HG03342 (cell line): ENCODE data around the gene R3HDM4.

Experiments used
- ATAC-seq: cut with Tn5 transposase; IDR thresholded peaks from one replicate; pipeline ENCODE4 v1.9.1; 2021; ENCODE audit warnings: mild to moderate bottlenecking, moderate library complexity; ENCODE audit not compliant: unreplicated experiment

R3HDM4 gene

DNA sequence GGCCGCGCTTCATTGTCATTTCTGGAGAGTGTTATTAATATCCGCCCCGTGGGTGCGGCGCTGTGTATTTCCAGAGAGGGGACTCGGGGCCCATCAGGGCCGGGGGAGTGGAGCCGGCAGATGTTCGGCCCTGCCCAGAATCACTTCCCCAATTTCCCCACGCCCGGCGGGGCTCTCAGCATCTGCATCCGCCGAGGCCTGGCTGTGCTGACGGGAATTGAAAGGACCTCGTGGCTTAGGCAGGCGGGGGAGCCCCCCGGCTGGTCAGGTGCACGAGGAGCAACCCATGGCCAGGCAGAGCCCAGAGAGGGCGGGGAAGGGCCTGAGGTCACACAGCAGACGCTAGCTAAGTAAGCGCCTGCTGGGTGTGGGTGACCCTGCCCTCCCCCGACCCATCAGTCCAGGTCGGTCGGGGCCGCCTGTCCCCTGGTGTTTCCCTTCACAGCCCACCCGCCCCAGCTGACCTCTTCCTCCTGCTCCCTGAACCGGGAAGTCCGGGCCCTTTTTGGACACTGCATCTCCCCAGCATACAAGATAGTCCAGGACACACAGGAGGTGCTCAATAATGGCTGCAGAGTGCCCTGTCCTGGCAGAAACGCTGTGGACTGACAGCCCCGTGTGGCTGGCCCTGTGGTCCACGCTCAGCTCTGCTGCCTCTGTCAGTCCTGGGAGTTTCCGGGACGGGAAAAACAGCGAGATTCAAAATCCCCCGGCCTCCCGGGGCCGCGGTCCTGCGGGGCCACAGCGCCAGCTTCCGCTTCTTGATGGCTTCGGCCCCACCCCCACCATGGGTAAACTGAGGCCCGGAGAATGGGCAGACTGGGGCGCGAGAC, 34.9 kb upstream of the R3HDM4 start:
- ATAC-seq = peak; percentile 54

DNA sequence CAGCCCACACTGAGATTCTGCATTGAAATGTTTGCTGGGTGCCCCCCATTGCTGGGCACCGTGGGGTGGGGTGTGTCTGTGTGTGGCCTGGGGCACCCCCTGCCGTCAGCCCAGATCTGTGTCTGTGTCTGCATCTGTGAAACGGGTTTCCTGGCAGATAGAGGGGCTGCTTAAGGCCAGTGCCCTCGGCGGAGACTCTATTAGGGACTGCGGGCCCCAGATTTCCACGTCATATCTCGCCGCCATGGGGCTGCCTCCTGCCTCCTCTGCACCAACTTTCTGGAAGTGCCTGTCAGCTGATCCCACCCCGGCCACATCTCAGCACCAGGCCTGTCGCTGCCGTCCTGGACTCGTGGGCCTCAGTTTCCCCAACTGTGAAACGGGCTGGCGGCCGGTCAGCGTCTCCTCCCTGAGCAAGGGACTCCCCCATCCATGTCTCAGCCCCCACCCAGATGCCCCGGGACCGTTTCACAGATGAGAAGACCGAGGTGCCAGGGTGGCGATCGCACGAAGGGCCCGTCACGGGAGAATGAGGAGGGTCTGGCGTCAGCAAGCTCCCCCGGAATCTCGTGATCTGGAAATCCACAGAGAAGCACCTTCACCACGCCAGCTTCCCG, 34.2 kb upstream of the R3HDM4 start:
- ATAC-seq = peak; percentile 14

DNA sequence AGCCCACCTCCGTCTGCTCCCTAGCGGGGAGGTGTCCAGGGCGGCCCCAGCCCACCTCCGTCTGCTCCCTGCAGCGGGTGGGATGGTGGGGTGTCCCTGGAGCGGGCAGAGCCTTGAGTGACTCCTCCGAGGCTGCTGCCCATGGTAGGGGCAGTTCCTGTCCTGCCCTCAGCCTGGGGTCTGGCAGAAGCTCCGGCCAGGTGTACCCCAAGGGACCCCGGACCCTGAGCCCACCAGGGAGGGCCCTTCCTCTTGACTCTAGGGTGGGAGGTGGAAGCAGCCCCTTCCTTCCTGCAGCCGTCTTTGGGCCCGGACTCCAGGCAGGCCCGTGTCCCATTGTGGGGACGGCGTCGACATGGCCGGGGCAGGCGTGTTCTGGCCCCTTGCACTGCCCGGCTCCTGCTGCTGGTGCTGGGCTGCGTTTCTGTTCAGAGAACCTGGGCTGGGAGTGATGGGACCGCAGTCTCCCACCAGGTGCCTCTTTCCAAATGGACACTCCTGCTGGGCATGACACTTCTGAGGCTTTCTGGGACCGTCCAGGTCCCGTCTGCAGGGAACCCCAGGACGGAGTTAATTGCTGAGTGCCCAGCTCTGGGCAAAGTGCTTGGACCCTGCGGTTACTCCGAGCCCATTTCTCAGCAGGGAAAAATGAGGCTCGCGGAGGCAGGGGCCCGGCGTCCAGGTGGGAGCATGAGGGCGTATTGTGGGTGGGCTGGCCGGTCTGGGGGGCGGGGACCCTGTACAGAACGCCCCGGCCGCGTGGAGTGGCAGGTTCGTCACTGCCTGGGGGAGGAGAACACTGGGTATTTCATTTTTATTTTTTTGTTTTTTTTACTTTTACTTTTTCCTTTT, 32.6 kb upstream of the R3HDM4 start:
- ATAC-seq = no peak

DNA sequence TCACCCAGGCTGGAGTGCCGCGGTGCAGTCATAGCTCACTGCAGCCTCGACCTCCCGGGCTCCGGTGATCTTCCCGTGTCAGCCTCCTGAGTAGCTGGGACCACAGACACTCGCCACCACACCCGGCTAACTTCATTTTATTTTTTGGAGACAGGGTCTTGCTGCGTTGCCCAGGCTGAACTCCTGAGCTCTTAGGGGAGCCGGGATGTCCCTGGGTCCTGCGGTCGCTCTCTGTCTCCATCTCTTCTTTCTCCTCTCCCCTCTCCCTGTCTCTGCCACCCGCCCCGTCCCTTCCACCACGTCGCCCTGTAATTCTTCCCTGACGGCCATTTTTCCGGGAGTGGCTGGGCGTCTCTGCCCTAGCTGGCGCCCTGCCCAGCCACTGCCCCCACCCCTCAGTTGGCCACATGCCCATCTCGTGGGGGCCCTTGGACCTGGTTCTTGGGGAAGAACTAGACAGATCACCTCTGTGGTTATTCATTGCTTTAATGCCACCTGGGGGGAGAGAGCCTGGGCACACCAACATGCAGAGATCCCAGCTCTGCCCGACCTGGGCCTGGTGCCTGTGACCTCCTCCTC, 31.7 kb upstream of the R3HDM4 start:
- ATAC-seq = no peak

DNA sequence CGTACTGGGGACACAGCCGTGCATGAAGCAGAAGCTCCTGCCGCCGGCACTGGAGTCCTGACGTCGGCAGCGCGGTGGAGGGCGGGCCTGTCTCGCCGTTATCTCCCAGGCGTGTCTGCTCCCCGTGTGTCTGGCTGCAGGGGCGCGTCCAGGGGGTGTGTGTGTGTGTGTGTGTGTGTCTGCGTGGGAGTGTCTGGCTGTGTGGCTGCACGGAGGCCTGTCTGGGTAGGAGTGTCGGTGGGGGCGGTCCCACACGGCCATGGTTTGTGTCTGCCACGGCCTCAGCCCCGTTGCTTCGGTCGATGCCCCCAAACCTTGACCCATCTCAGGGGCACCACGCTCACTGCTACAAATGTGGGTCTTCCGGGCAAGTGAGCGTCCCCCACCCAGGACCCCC, 31.1 kb upstream of the R3HDM4 start:
- no peak for ATAC-seq

DNA sequence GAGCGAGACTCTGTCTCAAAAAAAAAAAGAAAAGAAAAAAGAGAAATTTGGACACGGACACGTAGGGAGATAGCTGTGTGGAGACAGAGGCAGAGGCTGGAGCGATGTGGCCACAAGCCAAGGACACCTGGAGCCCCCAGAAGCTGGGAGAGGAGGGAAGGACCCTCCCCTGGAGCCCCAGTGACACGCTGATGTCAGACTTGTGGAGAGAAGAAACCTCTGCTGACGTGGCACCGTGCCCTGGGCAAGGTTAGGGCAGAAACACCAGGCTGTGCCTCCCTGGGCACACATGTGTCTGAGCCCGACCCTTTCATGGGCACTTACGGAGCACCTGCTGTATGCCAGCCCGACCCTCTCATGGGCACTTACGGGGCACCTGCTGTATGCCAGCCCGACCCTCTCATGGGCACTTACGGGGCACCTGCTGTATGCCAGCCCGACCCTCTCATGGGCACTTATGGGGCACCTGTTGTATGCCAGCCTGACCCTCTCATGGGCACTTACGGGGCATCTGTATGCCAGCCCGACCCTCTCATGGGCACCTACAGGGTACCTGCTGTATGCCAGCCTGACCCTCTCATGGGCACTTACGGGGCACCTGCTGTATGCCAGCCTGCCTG, 30.6 kb upstream of the R3HDM4 start:
- no peak for ATAC-seq

DNA sequence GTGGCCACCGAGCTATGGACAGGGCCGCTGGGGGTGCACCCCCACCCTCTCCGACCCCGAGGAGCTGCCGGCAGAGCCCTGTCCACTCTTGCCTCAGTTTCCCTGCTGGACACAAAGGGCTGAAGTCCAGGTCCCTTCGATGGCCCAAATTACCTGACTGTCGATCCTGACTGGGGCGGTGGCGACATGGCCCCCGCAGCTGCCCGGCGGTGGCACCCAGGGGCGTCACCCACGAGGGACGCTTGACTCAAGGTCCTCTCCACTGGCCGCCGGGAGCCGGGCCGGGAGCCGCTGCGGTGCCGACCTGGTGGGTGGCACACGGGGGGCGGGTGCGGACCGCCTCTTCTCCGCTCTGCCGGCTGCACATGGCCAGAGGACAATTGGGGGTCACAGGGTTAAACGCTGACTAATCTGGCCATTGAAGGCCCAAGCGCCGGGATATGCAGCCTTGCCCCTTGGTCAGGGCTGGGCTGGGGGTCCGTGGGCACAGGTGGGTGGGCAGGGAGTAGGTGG, 29.2 kb upstream of the R3HDM4 start:
- ATAC-seq = no peak

DNA sequence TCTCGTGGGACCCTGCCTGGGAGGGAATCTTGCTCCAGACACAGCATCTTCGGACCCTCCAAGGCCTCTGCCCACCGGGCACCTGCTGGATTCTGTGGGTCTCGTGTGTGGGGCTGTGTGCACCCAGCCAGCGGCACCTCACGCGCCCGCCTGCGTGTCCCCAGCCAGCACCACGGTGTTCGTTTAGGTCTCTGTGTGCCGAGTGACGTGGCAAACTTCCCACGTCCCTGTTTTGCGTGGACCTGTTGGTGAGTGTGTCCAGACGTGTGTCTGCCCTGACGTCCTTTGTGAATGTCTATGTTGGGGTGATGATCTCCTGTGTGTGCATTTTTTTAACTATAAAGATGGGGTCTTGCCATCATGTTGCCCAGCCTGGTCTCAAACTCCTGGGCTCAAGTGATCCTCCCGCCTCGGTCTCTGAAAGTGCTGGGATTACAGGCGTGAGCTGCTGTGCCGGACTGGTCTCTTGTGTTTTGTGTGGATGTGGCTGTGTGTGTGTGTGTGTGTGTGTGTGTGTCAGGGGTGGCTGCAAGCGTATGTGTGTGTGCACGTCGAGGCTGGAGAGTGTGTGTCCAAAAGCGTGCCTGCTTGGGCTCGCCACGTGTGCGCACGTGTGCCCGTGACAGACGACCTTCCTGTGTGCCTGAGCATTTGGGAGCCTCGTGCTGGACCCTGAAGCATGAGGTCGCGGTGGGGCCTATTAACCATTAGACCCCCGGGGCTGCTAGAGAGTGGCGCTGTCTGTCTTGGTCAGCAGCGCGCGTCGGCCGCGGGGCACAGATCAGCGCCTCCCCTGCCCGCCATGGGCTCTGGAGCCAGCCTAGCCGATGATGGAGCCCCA, 28.5 kb upstream of the R3HDM4 start:
- ATAC-seq = no peak

DNA sequence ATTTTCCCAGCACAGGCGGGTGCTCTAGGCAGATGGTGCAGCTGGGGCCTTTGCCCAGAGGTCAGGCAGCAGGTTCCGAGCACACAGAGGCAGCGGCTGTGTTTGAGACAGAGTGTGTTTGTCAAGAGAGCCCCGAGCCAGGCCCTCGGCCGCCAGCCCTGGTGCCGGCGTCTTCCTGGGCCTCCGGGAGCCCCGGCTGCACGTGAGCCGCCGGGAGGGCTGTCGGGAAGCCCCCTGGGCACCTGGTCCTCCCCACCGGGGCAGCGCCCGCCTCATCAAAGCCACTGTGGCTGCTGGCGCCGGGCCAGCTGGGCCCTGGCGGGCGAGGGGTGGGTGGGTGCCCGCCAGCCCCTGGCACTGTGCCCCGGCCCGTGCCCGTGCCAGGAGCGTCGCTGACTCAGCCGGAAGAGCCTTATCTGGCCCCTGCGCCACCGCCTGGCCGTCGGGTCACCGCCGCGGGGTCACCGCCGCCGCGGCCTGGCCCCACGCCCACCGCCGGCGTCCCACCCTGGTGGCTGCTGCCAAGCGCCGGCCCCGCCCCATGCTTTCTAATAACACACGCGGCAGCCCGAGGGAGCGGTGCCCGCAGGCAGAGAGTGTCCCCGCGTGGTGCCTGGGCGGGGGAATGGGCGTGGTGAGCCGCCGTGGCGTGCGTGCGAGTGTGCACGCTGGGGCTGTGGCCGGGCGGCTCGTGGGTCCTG, 27.7 kb upstream of the R3HDM4 start:
- ATAC-seq = no peak

DNA sequence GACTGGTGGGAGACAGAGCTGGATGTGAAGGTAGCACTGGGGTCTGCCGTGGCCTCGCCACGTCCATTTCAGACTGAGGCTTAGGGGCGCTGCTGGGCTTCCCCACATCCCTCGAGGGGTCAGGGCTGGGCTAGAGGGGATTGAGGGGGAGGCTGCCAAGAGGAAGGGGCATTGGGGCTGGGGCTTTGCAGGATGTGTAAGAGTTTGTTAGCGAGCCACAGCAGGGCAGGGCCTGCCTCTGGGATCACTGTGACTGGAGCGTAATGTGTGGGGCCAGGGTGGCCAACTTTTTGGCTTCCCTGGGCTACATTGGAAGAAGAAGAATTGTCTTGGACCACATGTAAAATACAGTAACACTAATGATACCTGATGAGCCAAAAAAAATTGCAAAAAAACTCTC, 26.9 kb upstream of the R3HDM4 start:
- no peak for ATAC-seq

DNA sequence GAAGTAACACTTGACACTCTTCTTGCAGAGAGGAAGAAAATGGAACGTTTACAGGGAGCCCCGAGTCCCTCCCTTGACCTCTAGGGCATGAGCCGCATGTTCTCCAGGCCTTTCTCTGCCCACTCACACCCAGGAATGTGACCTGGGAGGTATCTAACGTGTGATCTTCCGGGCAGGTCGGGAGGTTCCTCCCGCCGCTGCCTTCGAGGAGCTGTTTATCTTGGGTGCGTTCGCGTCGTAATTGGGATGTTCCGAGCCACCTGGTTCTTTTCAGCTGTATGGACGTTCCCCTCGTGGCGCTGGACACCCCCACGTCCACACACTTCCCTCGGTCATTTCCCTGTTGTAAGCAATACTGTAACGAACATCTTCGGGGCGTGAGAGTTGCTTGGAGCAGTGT, 26.4 kb upstream of the R3HDM4 start:
- ATAC-seq = no peak

DNA sequence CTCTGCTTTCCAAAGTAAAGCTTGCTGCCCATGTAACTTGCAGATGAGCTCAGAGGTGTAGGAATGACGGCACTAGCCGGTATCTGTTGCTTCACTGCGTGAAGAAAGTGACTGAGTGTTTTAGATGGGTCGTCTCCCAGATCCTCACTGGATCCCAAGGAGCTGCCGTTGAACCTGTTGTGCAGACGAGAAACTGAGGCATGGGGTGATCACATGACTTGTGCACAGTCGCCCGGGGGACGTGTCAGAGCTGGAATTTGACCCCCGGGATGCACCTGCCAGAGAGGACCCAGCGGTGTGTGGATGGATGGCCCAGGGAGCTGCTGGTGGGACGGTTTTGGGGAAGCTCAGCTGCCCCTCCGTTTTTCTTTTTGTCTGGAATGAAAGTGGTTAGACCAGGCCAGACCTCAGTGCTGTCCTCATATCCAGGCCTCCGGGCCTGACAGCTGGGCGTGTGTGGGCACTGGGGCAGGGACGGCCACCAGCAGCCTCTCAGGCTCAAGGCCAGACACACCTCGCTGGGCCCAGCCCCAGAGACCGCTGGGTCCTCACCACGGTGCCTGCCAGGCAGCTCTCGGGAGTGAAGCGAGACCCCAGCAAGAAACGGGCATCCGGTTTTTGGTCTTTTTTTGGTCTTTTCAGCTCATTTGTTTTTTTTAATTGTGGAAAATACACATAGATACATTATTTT, 25.4 kb upstream of the R3HDM4 start:
- ATAC-seq = no peak

DNA sequence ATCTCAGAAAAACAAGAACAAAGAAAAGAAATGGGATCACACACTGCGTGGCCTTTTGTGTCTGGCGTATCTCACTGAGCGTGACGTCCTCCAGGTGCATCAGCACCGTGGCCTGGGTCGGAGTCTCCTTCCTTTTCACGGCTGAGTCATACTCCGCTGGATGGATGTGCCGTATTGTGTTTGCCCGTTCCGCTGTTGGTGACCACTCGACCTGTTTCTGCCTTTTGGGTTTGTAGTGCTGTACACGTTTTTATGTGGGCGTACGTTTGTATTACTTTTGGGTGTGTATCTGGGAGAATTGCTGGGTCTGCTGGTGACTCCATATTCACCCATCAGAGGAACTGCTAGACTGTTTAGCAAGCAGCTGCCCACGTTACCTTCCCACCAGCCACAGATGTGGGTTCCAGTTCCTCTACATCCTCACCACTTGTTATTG, 24.3 kb upstream of the R3HDM4 start:
- no peak for ATAC-seq

DNA sequence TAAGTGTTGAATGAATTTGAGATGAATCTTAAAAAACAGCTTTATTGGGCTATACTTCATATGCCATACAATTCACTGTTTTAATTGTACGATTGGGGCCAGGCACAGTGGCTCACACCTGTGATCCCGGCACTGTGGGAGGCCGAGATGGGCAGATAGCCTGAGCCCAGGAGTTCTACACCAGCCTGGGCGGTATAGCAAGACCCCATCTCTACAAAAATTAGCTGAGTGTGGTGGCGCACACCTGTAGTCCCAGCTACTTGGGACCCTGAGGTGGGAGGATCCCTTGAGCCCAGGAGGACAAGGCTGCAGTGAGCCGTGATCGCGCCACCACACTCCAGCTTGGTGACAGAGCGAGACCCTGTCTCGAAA, 23.1 kb upstream of the R3HDM4 start:
- no peak for ATAC-seq

DNA sequence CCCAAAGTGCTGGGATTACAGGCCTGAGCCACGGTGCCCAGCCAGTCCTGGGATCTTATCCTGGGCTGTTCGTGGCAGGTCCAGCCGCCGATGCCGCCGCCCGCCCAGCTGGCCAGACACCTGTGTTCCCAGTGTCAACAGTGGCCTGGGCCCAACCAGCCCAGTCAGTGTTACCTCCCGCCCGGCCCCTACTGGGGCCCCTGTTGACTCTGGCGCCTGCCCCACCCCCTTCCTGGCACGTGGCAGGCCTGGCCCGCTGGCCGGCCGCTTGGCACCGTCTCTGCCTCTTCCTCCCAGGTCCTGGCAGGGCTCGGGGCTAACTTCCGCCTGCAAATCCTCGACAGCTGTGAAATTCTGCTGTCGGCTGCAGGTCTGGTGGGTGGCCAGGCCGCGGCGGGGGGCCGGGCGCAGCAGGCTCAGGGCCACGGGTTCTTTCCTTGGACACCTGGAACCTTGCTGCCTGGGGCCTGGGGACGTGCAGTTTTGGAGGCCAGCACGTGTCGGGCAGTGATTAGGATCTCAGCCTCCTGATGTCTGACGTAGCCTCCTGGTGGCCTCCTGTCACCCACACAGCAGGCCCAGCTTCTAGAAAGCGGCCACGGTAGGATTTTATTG, 22.0 kb upstream of the R3HDM4 start:
- no peak for ATAC-seq

DNA sequence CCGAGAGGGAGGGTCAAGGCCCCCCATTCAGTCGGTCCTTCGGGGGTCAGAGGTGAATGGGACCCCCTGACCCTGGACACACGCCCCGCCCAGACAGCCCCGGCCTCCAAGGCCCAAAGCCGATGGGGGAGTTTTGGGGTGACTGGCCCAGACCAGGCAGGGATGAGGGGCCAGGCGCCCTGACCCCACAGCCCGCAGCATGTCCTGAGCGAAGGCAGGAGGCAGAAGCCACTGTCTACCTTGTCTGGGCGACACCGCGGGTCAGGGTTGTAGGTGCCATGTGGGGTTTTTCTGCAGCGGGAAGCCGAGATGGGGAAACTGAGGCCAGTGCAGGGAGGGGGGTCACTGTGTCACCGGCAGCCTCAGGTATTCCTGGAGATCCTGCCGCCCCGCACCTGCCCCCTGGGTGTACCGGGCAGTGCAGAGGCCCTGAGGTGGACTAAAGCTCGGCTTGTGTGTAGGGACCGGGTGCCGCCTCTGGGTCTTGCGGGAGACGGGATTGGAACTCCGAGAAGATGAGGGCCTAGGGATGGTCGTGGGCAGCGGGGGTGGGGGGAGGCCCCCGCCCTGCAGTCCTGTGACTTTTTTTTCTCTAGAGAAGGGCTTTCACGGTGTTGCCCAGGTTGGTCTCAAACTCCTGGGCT, 21.3 kb upstream of the R3HDM4 start:
- ATAC-seq = no peak

DNA sequence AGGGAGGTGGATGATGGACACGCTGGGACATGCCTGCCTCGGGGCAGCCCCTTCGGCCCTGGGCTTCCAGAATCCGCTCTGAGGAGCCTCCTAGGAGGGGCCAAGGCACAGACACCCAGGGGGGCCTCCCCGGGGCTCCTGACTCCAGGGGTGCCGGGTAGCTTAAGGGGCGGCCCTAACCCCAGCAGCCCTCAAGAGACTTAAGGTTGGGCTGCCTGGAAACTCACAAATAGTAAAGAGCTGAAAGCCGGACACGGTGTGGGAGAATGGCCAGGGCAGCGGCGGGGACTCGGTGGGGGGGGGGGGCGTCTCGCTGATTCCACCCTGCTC, 20.5 kb upstream of the R3HDM4 start:
- no peak for ATAC-seq
